ENCODE measurements around the gene MEGF11.
"Not testable (repeated sequence)": the region's sequence is repeated elsewhere in the genome, so short reads cannot be mapped to it uniquely, and the experiment has no call there.

The MEGF11 gene

DNA sequence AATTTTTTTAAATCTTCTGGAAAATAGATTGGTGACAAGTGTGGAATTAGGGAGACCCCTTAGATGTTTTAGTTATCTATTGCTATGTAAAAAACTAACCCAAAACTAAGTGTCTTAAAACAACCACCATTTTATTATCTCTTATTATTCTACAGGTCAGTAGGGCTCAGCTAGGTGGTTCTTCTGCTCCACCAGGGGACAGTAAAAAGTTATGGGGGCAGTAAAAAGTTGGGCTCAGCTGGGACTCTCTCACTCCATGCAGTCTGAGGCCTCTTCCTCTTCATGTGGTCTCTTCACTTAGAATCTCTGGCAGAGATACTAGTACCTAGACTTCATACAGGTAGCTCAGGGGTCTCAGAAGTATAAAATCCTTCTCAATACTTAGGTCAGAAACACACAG, 21.8 kb upstream of the MEGF11 start:
- DNase-seq (ENCODE audit: low spot score) = no peak

DNA sequence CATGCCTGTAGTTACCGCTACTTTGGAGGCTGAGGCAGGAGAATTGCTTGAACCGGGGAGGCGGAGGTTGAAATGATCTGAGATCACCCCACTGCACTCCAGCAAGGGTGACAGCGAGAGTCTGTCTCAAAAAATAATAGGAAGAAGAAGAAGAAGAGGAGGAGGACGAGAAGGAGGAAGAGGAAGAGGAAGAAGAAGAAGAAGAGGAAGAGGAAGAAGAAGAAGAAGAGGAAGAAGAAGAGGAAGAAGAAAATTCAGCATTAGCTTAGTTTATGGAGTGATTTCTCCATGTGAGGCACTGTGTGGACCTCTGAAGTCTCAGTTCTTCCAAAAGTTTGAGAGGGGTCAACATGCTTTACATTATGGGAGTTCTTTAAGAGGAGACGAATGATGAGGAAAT, 17.4 kb upstream of the MEGF11 start:
- DNase-seq (ENCODE audit: low spot score) = no peak

DNA sequence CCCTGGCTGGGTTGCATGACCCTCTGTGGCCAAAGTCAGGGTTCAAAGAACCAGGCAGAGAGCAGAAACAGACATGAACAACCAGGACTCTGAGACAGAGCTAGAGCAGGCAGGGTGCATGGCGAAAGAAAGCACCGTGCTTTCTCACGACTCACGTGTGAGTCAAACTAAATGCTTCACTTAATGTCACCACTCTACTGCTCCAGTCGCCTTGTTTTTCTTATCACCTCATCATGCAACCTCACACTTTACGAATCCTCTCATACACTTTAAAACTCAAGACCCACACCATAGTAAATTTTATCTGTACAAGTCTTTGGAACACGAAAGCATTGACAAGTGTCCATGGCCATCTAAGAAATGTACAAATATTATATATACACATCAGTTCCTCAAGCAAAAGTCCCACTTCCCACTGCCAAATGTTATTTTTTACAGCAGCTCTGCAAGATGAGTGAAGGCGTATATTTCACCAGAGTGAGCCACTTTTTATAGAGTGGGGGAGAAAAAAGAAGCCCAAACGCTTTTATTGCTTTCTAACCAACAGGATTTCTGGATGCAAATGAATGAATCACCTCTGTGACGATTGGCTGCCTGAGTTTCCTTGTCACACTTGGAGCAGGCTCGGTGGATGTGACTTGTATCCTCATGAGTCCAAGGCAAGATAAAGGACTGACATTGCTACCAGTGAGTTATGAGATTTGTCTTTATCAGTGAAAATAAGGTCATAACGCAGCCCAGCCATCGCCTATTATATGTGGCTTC, 16.0 kb upstream of the MEGF11 start:
- DNase-seq (ENCODE audit: low spot score) = no peak

DNA sequence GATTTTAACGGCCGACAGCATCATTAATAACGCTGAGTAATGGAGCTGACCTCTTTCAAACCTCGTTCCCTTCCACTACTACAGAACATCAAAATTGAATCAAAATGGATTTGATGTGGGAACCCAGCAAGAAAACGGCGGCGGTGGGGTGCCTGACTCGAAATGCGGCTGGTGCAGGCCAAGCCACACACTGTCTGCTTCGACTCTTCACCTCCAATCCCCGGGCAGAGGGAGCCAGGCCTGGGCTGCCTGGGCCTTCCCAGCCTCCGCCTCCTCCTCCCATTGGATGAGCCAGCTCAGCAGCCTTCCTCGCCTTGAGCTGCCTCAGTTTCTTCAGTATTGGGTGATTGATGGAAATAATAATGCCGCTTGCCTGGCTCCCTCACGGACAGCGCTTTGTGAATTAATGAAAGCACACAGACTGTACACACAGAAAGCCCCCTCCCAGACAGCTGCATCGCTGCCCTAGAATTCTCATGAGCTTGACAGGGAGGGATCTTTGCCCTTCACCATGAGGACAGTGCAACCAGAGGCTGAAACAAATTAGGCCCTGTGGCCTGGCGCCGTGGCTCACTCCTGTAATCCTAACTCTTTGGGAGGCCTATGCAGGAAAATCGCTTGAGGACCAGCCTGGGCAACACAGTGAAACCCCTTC, 11.4 kb upstream of the MEGF11 start:
- no peak for DNase-seq (ENCODE audit: low spot score)

DNA sequence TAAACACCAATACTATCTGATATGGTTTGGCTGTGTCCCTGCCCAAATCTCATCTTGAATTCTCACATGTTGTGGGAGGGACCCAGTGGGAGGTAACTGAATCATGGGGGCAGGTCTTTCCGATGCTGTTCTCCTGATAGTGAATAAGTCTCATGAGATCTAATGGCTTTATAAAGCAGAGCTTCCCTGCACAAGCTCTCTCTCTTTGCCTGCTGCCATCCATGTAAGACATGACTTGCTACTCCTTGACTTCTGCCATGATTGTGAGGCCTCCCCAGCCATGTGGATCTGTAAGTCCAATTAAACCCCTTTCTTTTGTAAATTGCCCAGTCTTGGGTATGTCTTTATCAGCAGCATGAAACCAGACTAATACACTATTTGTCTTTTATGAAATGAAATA, 9.3 kb upstream of the MEGF11 start:
- DNase-seq (ENCODE audit: low spot score) = not testable (repeated sequence)

DNA sequence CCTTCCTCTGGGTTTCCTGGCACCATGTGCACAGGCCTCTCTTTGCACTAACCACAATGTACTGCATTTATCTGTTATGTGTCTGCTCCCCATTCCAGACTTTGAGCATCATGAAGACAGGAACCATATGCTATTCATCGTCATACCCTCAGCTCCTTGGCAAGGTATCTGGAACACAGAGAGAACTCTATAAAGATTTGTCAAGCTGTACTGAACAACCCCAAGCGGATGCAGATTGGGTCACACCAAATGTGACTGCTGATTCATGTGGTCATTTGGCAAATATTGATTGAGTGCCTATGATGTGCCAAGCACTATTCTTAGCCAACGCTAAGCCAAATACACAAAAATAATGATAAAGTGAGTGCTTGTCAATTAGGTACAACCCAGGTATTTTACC, 7.5 kb upstream of the MEGF11 start:
- DNase-seq (ENCODE audit: low spot score) = no peak

DNA sequence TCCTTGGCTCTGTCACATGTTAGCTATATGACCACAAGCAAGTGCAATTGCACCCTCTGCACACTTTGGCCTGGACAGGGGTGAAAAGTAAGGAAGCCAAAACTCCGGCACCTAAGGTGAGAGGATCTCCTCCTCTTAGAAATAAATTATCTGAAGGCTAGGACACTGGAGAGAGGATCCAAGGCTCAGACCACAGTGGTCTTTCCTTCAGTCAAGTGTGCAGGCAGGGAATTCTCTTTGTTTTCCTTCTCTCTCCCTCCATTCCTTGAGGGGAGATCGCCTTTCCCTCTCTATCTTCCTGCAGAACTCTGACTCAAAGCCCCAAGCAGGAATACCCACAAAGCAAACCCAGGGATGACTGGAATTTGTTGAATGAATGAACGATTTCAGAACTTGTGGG, 3.1 kb upstream of the MEGF11 start:
- DNase-seq (ENCODE audit: low spot score) = no peak

DNA sequence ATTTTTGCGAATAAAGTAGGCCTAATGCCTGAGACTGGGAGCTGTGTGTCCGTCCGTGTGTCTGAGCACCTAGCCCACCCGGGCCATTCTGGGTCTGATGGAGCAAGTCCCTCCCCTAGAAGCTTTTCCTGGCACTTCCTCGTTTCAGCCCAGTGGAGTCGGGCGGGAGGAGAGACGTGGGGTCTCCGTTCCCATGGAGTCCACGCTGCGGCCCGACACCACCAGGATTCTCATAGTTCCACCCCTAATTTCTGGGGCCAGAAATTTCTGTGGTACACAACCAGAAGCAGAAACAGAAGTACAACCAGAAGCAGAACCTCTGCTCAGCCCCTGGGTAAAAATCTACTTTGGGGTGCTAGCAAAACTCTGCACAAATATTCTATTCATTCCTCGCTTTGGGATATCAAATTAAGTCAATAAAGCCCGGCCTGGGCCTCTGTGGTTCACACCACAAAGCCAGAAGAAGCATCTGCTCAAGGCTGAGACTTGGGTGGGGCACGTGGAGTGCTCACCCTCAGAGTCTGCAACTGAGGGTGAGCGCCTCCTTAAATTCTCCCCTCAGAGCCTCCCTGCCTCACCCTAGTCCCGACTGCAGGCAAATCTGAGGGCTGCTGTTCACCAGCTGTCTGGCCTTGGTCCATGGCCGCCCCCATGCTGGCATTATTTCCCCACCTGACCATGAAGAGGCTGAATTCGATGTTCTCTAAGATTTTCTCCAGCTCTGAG, 1.6 kb upstream of the MEGF11 start:
- DNase-seq (ENCODE audit: low spot score) = no peak

DNA sequence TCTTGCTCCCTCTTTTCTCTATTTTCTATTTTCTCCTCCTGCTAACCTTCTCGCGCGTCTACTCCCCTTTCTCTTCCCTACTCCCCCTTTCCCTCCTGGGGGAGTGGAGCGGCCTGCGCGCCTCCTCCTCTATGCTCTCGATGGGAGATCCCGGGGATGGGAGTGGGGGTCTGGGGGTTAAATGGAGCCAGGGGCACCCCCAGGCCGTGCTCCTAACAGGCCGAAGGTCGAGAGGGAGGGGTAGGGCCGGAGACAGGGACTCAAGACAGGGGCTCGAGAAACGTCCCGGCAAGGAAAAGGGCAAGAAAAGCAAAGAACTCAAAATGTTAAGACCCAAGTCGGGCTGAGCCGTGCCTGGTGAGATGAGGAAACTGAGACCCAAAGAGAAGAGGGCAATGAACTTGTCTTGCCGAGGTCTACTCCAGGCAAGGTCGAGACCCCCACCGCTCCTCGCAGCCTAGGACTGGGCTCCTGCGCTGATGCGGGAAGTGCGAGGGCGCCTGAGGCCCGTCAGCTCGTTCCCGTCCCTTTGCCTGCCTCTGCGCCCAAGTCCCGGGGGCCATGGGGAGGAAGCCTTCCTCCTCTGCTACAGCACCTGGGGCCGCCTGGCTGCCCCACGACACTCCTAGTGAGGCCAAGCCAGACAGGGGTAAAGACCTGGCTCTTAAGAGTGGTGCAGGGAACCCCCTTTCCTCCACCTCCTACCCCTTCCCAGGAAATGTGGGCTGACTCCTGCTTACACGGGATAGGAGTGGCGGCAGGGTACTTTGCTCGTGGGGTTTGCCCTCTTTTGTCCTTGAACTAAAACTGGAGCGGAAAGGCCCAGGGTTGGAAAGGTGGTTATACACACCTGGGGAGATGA, 770 bp upstream of the MEGF11 start:
- DNase-seq (ENCODE audit: low spot score) = no peak

DNA sequence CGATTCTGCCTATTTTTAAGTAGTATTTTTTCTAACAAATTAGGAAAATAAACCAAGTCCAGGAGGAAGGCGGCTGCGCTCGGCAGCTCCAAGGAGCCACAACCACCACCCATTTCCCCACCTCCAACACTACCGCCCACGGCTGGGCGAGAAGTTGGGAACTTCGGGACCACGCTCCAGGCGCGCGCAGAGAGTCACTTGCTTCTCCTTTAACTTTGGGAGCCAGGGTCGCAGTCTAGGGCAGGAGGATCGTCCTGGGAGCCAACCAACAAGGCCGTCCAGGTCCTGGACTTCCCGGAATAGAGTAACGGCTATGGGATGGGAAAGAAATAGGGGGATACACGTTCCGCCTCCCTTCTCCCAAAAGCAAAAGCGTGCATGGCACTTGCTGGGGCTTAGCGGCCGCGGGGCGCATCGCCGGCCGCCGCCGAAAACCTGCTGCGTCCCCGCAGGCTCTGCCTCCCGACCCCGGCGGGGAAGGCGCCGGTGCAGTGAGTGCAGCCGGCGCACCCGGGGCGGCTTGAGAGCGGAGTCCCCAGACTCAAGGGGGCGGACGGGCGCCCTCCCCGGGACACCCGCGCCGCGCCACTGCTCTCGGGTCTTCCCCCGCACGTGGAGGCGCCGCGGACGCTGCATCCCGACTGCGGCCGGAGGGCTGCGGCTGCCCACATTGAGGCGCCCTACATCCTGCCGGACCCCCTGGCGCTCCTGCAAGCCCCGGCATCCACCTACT, 699 bp downstream of the MEGF11 start:
- peak; percentile 84 for DNase-seq (ENCODE audit: low spot score)

DNA sequence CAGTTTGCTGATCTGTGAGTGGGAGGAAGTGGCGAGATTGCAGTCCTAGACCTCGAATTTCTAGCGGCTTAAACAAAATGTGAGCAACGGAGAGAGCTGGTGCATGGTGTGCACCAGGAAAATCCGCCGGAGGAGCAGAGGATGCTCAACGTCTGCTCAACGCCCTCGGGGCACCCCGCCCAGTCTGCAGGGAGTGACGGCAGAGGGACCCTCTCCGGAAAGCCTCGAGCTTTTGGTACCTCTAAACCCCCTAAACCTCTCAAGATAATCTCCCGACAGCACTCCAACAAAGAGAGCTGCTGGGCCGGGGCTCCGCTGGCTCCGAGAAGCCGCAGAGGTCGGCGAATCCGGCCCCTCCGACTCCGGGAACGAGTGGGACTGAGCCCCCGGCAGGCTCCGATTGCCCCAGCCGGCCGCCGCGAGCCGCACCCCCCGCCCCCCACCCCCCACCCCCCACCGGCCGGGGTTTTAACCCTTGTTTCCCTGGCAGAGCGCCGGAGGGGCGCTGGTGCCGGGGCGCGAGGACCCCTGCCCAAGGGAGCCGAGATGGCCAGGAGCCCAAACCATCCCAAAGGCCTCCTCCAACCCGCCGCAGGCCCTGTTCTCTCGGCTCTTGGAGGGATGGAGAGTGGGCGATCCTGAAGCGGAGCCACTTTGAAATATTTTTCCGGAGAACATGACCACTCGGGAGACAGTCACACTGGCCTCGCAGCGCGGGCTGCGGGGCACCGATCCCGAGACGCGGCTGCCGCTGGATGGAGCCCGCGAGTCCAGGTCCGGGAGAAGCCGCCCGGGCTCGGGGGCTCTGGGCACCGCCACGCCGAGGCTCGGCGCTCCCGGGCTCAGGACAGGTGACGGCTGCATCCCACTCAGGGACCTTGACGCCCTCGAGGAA, 1.5 kb downstream of the MEGF11 start:
- peak; percentile 92 for DNase-seq (ENCODE audit: low spot score)

DNA sequence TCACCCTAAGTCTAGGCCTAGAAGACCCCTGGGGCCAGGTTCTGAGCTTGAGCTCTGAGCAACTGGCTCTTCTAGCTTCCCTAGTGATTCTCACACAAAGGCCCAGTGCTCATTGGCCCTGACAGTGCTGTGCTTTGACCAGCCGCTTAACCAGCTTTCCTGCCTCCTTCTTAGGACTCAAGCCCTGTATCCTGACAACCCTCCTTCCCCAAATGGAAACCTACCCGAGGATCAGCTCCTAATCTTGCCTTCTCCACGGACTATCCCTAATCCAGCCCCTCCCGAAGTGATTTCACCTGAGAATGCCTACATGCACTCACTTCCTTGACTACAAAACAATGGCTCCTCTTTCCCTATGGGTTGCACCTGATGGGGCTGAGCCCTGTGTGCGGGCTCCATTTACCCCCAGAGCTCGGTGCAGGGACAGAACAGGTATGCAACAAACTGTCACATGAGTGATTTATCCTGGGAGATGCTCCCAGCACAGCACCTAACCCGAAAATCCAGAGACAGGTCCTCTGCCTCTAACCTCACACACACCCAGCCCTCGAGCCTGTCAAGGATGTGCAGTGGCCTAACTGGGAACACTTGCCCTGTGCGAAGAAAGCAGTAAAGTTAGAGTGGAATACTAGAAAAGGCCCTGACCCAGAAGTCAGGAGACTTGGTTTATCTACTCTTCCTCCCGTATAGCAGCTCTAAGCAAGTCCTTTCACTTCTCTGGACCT, 2.3 kb downstream of the MEGF11 start:
- DNase-seq (ENCODE audit: low spot score) = no peak

DNA sequence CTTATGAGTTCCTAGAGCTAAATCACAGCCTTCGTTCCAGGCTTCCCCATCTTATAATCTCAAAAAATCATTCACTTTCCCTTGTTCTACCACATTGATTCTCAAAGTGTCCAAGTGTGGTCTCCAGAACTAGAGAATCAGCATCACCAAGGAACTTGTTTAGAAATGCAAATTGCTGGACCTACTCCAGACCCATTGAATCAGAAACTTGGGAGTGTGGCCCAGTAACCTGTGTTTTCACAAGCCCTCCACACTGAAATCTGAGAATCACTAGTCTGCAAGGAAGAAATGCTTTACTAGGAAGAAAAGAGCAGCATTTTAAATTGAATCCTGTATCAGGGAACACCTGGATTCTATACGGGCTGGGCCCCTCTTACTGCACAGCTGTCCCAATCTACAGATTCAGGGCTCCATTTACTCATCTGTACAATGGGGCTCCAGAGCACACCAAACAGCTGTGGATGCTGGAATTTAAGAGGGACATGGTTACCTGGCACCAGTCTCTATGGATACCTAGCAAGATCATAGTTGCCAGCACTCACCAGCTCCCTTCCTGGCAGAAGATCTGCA, 3.9 kb downstream of the MEGF11 start:
- no peak for DNase-seq (ENCODE audit: low spot score)

DNA sequence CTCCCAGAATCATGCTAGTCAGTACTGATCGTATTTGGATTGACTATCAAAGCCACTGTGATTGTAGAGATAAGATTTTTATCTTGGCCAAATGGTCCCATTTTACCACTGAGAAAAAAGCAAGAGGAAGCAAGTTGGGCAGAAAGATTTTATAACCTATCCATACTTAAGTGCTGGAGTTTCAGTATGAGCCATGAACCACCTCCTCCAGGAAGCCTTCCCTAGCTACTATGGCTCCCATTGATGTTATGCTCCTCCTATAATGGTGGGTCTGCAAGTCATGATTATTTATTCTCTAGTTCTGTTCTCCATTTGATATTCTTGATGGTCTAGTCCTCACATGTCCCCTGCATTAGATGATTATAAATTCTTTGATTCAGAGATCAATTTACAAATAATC, 6.6 kb downstream of the MEGF11 start:
- DNase-seq (ENCODE audit: low spot score) = no peak

DNA sequence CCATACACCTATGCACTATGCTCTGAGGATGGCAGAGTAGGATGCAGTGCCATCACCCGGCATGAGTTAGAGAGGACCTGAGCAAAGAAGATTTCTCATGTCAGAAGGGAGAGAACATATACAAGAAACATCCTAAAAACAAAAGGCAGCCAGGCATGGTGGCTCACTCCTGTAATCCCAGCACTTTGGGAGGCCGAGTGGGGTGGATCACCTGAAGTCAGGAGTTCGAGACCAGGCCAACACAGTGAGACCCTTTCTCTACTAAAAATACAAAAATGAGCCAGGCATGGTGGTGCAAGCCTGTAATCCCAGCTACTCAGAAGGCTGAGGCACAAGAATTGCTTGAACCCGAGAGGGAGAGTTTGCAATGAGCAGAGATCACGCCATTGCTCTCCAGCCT, 7.7 kb downstream of the MEGF11 start:
- DNase-seq (ENCODE audit: low spot score) = not testable (repeated sequence)

DNA sequence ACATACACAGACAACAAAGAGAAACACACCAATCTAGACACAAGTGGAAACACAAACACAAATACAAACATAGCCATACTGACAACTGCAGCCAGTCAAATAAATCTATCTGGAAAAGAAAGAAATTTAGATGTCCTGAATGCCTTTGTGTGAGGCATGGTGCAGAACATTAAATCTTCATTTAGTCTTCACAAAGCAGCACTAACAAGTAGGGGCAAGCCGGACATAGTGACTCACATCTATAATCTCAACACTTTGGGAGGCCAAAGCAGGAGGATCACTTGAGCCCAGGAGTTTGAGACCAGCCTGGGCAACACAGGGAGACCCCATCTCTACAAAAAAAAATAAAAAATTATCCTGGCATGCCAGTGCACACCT, 11.7 kb downstream of the MEGF11 start:
- no peak for DNase-seq (ENCODE audit: low spot score)

DNA sequence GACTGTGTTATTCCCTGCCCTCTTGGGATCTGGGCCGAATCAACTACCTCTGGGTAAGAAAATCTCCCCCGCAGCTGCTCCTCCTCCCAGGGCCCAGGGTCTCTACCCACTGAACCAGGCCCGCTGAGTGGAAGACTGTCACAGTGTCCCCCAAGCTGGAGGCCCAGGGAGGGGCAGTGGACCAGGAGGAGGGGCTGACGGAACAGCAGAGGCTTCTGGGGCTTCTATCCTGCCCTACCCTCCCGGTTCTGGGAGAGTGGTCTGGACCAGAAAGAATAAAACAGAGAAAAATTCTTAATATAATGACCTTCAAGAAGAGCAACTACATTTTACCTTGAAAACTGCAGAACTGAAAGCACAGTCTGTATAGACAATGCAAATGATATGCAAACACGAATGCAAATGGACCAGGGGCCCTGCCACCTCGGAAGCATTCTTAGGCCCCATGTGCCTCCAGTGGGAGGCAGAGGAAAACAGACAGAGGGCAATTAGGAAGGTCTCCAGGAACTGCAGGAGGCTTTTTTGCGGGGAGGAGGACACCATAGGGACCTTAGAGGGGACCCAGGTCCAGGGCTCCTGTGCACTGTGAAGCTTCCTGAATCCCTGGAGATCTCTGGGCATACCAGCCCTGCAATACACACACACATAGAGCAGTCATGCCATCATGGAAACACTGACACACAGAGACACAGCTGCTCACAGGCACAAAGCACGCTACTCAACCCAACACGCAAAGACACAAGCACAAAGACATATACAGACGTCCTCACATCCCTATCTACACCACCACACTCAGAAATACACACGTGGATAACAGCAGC, 12.3 kb downstream of the MEGF11 start:
- DNase-seq (ENCODE audit: low spot score) = no peak

DNA sequence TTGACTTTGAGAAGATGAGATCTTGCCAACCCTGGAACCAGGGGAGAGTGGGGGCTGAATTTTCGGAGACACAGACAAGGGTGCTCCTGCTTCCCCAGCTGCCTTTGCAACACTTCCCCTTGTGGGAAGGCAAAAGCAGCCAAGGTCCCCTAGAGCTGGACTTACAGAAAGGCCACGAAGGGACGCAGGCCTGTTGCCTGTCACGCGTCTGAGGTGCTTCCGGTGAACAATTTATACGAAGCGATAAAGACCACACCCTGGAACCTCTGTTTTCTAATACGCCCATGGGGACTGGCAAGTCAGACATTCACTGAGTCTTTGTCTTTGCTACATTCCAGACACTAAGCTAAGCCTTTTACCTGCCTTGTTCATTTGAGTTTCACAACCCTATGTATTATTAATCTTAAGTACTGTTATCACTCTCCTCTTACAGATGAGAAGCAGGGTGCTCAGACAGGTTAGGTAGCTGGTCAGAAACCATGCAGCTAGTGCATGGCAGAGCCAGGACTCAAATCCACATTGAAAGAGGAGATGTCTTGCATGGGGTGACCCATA, 13.2 kb downstream of the MEGF11 start:
- DNase-seq (ENCODE audit: low spot score) = no peak
